Astrocyte of the cerebellum (primary cell): ENCODE measurements around the gene FILIP1L.

Experiments
- DNase-seq: peaks from one replicate; pipeline ENCODE4 v3.0.0-alpha.2; 2011; ENCODE audit warnings: low read depth
- H3K4me3 ChIP-seq: 2 replicates; pipeline ENCODE4 v1.5.1; 2011; ENCODE audit warnings: mild to moderate bottlenecking, low read depth, low read length, moderate library complexity
- in situ Hi-C: cut with HindIII; loops from 2 replicates; pipeline ENCODE4 v1.10.0; 2017; ENCODE audit warnings: low sequenced_read_pairs
- TF ChIP-seq, protein P1 (sequence below): IDR thresholded peaks from 2 replicates; pipeline ENCODE4 v1.5.1; 2012; ENCODE audit warnings: low read length, low read depth, moderate library complexity, mild to moderate bottlenecking; ENCODE audit errors: missing control alignments

The FILIP1L gene

DNA sequence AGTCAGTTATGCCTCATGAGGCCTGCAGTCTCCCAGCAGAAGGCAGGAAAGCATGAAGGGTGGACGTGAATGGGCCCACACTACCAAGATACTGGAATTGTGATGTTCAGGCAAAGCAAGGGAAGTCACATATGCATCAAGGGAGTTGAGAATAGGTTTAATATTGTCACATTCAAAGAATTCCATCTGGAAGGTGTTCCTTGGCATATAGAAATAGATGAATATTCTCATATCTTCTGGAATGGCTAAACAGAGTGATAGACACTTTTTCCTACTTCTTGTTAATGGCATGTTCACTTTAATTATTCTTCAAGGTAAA lies 193.0 kb downstream of the FILIP1L start:
- no peak overlapping the region for H3K4me3 ChIP-seq
- TF ChIP-seq, protein P1, sequence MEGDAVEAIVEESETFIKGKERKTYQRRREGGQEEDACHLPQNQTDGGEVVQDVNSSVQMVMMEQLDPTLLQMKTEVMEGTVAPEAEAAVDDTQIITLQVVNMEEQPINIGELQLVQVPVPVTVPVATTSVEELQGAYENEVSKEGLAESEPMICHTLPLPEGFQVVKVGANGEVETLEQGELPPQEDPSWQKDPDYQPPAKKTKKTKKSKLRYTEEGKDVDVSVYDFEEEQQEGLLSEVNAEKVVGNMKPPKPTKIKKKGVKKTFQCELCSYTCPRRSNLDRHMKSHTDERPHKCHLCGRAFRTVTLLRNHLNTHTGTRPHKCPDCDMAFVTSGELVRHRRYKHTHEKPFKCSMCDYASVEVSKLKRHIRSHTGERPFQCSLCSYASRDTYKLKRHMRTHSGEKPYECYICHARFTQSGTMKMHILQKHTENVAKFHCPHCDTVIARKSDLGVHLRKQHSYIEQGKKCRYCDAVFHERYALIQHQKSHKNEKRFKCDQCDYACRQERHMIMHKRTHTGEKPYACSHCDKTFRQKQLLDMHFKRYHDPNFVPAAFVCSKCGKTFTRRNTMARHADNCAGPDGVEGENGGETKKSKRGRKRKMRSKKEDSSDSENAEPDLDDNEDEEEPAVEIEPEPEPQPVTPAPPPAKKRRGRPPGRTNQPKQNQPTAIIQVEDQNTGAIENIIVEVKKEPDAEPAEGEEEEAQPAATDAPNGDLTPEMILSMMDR, result no peak
- DNase-seq, result no peak
- in situ Hi-C loops, result no loop called here

DNA sequence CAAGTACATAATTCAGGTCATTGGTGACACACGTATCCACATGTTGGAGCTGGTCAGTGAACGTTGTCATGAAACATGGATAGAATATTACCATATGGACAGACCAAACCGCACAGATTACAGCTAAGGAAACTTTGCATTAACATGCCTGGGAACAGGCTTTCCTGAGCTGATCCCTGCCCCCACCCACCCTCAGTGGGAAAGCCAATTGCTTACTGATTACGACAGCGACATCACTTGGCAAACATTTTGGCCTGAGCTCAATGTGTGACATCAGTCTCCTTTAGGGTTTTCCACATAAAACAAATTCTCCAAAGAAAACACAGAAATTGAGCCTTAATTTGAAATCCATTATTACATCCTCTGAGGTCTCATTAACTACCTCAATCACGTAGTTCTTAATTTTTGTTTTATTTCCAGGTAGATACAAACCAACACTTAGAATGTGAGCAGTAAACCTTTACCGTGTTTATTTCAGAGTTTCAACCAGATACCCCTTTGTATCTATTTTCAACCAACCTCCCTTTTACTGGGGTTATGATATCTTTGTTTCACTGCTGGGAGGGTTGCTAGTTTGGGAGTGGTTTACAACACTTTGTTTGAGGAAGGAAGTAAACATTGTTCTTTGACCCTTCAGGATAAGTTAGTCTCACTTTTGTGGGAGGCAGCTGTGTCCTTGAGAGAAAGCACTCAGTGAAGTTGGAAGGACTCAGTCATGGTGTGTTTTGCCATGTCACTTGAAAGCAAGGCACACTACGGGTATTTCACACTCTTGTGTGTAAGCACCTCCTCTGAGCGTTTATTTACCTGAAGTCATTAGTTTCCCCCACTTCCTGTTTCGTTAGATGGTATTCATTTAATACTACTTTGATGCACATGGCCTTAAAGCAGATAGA lies 193.6 kb downstream of the FILIP1L start:
- DNase-seq, result no peak
- TF ChIP-seq, protein P1, result no peak
- H3K4me3 ChIP-seq, result no peak overlapping the region
- in situ Hi-C loops, result no loop called here

DNA sequence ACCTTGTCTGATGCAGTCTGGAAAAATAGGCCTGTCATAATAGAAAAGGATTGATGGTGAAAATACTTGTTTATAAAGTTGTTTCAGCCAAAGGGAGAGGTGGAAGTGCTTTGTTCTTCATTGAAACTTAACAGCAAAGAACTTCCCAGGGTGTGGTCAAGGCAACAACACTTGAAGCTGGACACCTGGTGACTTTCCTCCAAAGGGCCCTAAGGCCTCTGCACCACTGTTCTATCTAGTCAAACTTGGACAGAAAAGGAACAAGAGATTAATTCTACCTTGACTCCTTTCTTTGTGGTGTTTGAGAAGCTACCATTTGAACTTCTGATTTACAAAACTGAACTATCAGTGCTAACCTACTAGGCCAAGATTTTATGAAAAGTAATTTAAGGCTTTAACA lies 194.6 kb downstream of the FILIP1L start:
- DNase-seq, result no peak
- H3K4me3 ChIP-seq, result no peak overlapping the region
- in situ Hi-C loops, result no loop called here
- TF ChIP-seq, protein P1, result no peak

DNA sequence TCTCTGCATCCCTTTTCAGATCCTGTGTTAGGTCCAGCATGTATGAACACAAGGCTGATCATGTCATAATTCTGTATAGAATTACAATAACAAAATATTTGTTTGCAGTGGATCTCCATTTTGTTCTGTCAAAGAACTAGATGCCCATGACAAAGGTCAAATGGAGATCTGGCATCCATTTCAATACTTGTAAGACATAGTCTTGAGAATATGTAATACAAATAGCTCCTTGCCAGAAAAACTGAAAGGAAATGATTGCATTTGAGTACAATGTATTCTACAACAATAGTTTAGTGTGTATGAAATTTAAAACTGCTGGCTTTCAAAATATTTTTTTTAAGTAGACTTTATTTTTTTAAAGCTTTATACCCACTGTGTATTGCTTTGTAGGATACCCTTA lies 195.6 kb downstream of the FILIP1L start:
- no peak for DNase-seq
- TF ChIP-seq, protein P1, result no peak
- no peak overlapping the region for H3K4me3 ChIP-seq
- in situ Hi-C loops, result no loop called here

DNA sequence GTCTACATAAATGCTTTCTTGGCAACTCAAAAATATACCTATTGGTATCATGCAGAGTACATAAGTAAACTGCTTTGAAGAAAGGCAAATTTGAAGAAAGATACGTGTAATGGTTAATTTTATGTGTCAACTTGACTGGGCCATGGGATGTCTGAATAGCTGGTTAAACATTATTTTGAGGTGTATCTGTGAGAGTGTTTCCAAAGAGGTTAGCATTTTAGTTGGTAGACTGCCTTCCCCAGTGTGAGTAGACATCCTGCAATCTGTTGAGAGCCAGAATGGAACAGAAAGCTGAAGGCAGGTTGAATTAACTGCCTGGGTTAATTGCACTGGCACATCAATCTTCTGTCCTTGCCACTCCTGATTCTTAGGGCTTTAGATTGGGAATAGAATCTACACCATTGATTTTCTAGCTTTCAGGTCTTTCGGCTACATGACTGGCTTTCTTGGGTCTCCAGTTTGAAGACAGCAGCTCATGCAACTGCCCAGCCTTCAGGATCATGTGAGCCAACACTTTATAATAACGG lies 198.3 kb downstream of the FILIP1L start:
- no peak for DNase-seq
- TF ChIP-seq, protein P1, result no peak
- H3K4me3 ChIP-seq, result no peak overlapping the region
- in situ Hi-C loops, result no loop called here

DNA sequence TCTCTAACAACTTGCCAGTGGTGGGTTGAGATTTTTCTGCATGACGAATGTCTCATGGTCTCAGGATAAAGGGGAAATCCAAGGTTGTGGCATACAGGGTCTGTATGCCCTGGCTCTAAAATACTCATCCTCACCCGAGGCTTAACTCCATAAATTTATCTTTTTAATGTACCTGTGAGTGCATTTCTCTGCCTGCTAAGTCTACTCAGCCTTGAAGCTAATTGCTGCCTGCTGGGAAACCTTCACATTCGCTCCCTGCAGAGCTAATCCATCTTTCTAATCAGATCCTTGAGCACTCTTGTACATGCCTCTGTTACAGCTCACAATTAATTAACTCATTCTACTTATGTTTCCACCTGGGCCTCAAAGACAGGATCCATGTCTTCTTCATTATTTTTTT lies 202.9 kb downstream of the FILIP1L start:
- DNase-seq, result no peak
- no peak overlapping the region for H3K4me3 ChIP-seq
- in situ Hi-C loops, result no loop called here
- TF ChIP-seq, protein P1, result no peak
